Activated CD8-positive, alpha-beta memory T cell treated with anti-CD3 and anti-CD28 coated beads for 4 hours (primary cell): Measurements from ENCODE around the gene NUDT1.
"Not testable (repeated sequence)": the region's sequence is repeated elsewhere in the genome, so short reads cannot be mapped to it uniquely, and the experiment has no call there.

Source experiments
- DNase-seq, 2 donors: peaks; one replicate each; pipeline ENCODE4 v3.0.0-alpha.2; 2020; ENCODE audit warnings: low read depth in 2 of 2

Gene NUDT1

GRCh38 chr7:2269089-2269990 lies 27.3 kb downstream of the NUDT1 start:
- DNase-seq: not testable (repeated sequence)

- DNase-seq: no peak
Measured at GRCh38 chr7:2269991-2270460, 28.0 kb downstream of the NUDT1 start.

GRCh38 chr7:2270495-2270894 lies 28.5 kb downstream of the NUDT1 start:
- no peak for DNase-seq

DNA sequence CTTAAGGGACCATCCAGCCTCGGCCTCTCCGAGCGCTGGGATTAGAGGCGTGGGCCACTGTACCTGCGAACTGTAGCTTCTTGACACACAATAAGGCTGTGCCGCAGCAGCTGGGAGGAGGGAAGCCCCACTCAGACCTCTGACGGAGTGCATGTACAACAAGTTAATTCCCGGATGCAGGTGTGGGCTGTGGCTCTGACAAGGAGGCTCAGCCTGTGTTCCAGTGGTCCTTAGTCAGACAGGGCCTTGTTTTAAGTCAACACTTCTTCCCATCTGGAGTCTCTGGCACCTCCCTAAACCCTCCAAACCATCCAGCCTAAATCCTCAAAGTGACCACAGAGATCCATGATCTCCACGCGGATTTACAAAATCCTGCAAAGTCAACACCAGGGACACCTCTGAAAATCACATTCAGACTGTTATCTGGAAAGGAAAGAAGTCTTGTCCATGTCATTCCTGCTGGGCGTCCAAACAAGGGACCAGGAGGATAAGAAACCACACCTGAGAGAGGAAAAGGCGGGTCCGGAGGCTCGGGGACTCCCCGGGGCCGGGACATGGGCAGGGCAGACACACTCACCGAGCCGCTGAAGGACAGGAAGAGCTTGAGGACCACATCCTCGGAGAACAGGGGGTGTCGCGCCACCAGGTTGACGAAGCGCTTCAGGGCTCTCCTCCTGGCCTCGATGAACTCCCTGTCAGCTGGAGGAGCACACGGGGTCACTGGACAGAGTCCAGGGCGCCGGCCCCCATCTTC lies 29.4 kb downstream of the NUDT1 start:
- no peak for DNase-seq

- DNase-seq: no peak
Measured at GRCh38 chr7:2272031-2272430, 30.0 kb downstream of the NUDT1 start.

DNA sequence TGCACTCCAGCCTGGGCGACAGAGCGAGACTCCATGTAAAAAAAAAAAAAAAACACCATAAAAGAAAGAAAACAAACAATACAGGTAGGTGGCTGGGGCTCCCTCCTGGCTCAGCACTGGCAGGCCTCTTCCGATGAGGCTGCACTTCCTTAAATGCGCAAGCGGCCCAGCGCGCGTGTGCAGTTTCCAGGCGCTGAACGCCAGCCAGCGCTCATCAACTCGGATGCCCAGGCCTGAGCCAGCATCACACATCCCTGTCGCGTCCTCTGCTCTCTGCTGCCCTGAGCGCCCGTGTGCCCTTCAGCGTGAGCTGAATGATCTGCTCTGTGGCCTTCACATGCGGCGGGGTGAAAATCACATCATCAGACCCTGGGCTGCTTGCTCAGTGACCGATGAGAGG lies 31.8 kb downstream of the NUDT1 start:
- DNase-seq: no peak

DNA sequence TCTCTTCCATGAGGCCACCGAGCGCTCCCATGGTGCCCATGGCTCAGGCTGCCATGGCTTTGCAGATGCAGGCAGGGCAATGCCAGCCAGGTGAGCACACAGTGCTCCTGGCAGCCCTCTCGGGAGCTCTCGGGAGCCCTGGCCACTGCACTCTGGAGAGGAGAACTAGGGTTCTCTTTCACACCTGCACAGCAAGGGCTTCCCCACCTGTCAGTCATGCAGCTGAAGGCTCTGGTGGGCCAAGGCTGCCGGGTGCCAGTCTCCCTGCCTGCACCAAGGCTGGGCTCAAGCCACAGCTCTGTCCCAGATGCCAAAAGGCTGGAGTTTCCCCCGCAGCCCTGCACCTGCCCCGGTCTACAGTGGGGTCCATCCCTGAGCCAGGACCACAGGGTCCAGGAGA lies 32.6 kb downstream of the NUDT1 start:
- DNase-seq: no peak

DNA sequence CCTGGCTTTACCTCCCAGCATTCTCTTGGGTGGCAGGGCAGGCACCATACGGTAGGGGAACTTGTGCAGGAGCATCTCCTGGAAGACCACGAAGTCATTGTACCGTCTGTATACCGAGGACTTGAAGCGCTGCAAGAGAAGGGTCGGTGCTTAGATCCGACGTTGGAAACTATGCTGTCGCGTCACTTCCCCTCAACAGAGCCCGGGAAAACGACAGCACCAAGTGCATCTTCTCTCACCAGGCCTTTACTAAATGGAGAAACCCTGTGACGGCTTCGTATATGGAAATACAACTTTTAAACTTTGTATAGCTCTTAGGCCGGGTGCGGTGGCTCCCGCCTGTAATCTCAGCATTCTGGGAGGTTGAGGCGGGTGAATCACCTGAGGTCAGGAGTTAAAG lies 33.1 kb downstream of the NUDT1 start:
- DNase-seq: no peak

GRCh38 chr7:2276107-2276506 lies 34.1 kb downstream of the NUDT1 start:
- no peak for DNase-seq

DNA sequence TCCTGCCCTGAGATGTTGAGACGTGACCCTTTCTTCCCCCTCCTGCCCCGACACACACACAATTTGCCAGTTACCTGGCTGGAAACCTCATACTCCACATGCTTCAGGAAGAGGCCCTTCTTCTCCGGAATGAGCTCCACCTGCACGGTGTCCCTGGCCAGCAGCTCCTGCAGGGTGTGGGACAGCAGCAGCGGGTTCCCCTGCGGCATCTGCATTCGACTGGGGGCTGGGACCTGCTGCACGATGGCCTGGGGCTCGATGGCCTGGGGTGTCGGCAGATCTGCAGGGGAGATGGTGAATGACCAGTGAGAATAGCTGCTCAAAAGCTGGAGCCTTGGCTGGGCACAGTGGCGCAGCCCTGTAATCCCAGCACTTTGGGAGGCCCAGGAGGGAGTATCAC lies 36.0 kb downstream of the NUDT1 start:
- no peak for DNase-seq

DNA sequence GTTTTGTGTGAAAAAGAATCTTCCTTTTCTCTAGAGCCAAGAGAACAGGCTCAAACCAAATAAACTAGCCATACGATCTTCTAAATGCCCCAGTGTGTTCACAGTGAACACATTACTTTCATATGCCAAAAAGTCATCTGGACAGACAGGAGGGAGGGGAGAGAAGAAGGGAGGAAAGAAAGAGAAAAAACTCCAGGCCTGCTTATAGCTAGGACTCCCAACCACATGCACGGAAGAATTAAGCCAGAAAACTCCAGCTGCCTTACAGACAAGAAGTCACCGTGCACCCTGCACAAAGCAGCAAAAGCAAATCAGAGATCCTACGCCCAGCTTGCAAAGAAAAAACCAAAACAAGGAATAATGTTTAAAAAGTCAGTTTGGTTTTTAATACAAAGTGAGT lies 37.9 kb downstream of the NUDT1 start:
- no peak for DNase-seq

DNA sequence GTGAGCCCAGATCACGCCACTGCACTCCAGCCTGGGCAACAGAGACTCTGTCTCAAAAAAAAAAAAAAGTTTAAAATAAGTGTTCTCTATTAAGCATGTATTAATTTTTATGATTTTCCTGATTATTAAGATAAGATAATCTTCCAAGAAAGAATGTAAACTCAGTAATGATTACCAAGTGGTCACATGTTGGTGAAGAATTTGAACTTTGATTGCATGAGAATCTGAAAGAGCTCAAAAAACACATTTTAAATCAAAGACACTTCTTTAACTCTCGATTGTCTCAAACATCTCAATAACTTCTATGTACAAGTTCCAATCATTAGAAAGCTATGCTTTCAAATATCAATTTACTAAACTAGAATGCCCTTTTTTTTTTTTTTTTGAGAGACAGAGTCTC lies 38.4 kb downstream of the NUDT1 start:
- no peak for DNase-seq

- no peak for DNase-seq
Measured at GRCh38 chr7:2281541-2281940, 39.5 kb downstream of the NUDT1 start.

DNA sequence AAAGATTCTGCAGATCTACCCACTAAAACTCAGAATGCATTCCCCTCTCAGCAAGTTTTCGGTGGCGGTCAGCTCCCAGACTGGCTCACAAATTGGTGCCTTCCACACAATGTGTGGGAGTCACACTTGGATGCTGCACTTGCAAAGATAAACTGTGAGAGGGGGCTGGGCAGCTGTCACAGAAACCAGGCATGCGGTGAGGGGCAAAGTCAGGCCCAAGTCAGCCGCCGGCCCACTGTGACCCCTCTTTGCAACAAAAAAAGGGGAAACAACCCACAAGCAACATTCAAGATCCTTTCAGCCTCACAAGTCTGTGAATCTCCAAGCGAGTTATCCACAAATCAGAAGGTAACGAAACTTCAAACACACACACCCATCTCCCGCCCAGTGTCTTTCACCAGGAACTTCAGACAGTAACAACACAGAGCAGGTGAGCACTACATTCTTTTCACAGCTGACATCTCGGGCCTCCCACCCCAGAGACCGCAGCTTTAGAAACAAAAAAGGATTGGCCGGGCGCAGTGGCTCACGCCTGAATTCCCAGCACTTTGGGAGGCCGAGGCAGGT lies 40.2 kb downstream of the NUDT1 start:
- no peak for DNase-seq

DNA sequence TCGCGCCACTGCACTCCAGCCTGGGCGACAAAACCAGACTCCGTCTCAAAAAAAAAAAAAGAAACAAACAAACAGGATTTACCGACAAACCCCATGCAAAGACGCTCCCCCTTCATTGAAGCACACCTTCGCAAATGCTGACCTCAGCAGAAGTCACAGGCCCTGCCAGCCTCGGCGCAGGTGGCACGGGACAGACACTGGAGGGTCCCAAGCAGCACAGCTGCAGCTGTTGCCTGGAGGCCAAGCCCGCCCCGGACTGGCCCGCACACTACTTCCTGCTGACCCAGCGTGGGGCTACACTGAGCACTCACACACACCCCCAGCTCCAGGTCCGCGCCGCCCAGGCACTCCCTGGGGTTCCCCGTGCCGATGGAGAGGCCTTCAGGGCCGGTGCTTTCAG lies 41.0 kb downstream of the NUDT1 start:
- DNase-seq: no peak

DNA sequence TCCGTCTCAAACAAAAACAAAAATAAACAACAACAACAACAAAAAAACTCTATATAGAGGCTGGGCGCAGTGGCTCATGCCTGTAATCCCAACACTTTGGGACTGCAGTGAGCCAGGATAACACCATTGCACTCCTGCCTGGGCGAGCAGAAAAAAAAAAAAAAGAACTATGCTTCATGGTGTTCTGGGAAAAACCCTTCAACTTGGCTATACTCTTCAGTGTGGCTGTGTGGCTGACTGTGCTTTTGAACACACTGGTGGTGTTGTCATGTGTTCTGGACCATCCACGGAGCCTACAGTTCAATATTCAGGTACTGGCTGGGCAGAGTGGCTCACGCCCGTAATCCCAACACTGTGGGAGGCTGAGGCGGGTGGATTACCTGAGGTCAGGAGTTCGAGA lies 45.7 kb downstream of the NUDT1 start:
- DNase-seq: no peak

- no peak for DNase-seq
Measured at GRCh38 chr7:2288503-2288902, 46.5 kb downstream of the NUDT1 start.

GRCh38 chr7:2289111-2289586 lies 47.1 kb downstream of the NUDT1 start:
- DNase-seq: no peak

DNA sequence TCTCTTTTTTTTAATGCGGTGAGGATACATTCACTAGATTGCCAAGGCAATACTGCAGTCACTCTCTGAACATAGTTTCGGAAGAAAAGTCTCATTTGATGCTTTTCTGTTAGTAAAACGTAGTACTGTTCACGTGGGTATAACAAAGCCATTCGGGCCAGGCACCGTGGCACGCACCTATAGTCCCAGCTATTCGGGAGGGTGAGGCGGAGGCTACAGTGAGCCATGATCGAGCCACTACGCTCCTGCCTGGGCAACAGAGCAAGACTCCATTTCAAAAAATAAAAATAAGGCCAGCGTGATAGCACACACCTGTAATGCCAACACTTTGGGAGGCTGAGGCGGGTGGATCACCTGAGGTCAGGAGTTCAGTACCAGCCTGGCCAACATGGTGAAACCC lies 47.6 kb downstream of the NUDT1 start:
- DNase-seq: no peak

DNA sequence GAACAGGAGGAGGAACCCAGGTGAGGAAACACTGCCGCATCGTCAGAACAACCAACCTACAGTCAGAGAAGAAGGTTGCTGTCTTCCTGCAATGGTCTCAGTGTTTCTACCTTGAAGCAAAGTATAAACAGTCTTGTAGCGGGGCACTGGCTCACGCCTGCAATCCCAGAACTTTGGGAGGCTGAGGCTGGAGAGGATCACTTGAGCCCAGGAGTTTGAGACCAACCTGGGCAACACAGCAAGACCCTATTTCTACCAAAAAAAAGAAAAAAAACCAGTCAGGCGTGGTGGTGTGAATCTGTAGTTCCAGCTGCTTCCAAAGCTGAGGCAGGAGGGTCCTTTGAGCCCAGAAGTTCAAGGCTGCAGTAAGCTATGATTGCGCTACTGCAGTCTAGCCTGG lies 48.9 kb downstream of the NUDT1 start:
- no peak for DNase-seq

- DNase-seq: no peak
Measured at GRCh38 chr7:2295936-2296620, 54.1 kb downstream of the NUDT1 start.

DNA sequence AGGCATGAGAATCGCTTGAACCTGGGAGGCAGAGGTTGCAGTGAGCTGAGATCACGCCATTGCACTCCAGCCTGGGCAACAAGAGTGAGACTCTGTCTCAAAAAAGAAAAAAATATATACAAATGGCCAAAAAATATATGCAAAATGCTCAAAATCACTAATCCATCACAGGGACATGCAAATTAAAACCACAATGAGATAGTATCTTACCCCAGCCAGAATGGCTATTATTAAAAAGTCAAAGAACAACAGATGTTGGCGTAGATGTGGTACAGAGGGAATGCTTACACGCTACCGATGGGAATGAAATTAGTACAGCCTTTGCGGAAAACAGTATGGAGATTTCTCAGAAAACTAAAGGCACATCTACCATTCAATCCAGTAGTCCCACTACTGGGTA lies 54.8 kb downstream of the NUDT1 start:
- no peak for DNase-seq
